HG03139 (cell line): ENCODE results near the gene KIAA0408.
"Not testable (repeated sequence)": the region's sequence is repeated elsewhere in the genome, so short reads cannot be mapped to it uniquely, and the experiment has no call there.

Experiments used
- ATAC-seq: cut with Tn5 transposase; IDR thresholded peaks from one replicate; pipeline ENCODE4 v1.9.1; 2021; ENCODE audit not compliant: unreplicated experiment

The KIAA0408 gene

GRCh38 chr6:127464161-127464880 is 5.1 kb upstream of the KIAA0408 start:
- ATAC-seq: no peak

GRCh38 chr6:127463056-127463455 is 3.9 kb upstream of the KIAA0408 start:
- ATAC-seq: no peak

- no peak for ATAC-seq
Observed at GRCh38 chr6:127462376-127462775, 3.2 kb upstream of the KIAA0408 start.

GRCh38 chr6:127460465-127460864 is 1.3 kb upstream of the KIAA0408 start:
- ATAC-seq: no peak

- ATAC-seq: no peak
Observed at GRCh38 chr6:127458817-127459216, 372 bp downstream of the KIAA0408 start.

- ATAC-seq: no peak
Observed at GRCh38 chr6:127458222-127458621, 967 bp downstream of the KIAA0408 start.

- ATAC-seq: no peak
Observed at GRCh38 chr6:127457456-127458064, 1.6 kb downstream of the KIAA0408 start.

- ATAC-seq: no peak
Observed at GRCh38 chr6:127456465-127456864, 2.7 kb downstream of the KIAA0408 start.

- no peak for ATAC-seq
Observed at GRCh38 chr6:127453845-127454619, 5.2 kb downstream of the KIAA0408 start.

- ATAC-seq: no peak
Observed at GRCh38 chr6:127452803-127453202, 6.4 kb downstream of the KIAA0408 start.

- ATAC-seq: no peak
Observed at GRCh38 chr6:127451388-127451787, 7.8 kb downstream of the KIAA0408 start.

- ATAC-seq: no peak
Observed at GRCh38 chr6:127447780-127448179, 11.4 kb downstream of the KIAA0408 start.

- no peak for ATAC-seq
Observed at GRCh38 chr6:127446356-127446755, 12.8 kb downstream of the KIAA0408 start.

GRCh38 chr6:127441881-127442280 is 17.3 kb downstream of the KIAA0408 start:
- no peak for ATAC-seq

- no peak for ATAC-seq
Observed at GRCh38 chr6:127439718-127440117, 19.5 kb downstream of the KIAA0408 start.

- no peak for ATAC-seq
Observed at GRCh38 chr6:127436578-127437110, 22.5 kb downstream of the KIAA0408 start.

GRCh38 chr6:127435626-127436220 is 23.5 kb downstream of the KIAA0408 start:
- ATAC-seq: no peak

GRCh38 chr6:127434651-127435050 is 24.5 kb downstream of the KIAA0408 start:
- no peak for ATAC-seq

- ATAC-seq: not testable (repeated sequence)
Observed at GRCh38 chr6:127428562-127428961, 30.6 kb downstream of the KIAA0408 start.

GRCh38 chr6:127423921-127424320 is 35.3 kb downstream of the KIAA0408 start:
- no peak for ATAC-seq

GRCh38 chr6:127421164-127421563 is 38.0 kb downstream of the KIAA0408 start:
- not testable (repeated sequence) for ATAC-seq
